ENCODE data around the gene VPS54.

VPS54 gene

DNA sequence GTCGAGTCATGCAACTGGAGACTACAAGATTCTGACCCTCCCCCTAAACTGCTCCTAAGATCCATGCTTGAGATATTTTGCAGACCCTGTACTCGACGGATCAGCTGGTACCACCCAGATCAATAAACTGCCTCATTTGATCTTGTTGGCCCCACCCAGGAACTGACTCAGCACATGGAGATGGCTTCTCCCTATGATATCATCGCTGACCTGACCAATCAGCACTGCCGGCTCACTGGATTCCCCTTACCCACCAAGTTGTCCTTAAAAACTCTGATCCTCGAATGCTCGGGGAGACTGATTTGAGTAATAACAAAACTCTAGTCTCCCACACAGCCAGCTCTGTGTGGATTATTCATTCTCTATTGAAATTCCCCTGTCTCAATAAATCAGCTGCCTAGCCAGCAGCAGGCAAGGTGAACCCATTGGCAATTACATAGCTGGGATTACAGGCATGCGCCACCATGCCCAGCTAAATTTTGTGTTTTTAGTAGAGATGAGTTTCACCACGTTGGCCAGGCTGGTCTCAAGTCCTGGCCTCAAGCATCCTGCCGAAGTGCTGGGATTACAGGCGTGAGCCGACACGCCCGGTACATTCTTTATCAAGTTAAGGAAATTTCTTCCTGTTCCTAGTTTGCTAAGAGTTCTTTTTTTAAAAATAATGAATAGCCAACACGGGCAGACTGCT lies 43.6 kb downstream of the VPS54 start:
- TF ChIP-seq SIN3A (IDR thresholded peaks at IDR 0.05; ENCODE audit: borderline replicate concordance, insufficient read depth, low read length) (no peak), TAF1 (IDR thresholded peaks at IDR 0.05; ENCODE audit: borderline replicate concordance, insufficient read depth, low read length) (no peak), FOXP2 (optimal IDR thresholded peaks at IDR 0.05; ENCODE audit: borderline replicate concordance, extremely low read depth, extremely low read length, insufficient read depth) (no peak), POLR2AphosphoS5 (IDR thresholded peaks at IDR 0.05; ENCODE audit: low read depth, low read length) (no peak)
- TF ChIP-seq, protein P1, sequence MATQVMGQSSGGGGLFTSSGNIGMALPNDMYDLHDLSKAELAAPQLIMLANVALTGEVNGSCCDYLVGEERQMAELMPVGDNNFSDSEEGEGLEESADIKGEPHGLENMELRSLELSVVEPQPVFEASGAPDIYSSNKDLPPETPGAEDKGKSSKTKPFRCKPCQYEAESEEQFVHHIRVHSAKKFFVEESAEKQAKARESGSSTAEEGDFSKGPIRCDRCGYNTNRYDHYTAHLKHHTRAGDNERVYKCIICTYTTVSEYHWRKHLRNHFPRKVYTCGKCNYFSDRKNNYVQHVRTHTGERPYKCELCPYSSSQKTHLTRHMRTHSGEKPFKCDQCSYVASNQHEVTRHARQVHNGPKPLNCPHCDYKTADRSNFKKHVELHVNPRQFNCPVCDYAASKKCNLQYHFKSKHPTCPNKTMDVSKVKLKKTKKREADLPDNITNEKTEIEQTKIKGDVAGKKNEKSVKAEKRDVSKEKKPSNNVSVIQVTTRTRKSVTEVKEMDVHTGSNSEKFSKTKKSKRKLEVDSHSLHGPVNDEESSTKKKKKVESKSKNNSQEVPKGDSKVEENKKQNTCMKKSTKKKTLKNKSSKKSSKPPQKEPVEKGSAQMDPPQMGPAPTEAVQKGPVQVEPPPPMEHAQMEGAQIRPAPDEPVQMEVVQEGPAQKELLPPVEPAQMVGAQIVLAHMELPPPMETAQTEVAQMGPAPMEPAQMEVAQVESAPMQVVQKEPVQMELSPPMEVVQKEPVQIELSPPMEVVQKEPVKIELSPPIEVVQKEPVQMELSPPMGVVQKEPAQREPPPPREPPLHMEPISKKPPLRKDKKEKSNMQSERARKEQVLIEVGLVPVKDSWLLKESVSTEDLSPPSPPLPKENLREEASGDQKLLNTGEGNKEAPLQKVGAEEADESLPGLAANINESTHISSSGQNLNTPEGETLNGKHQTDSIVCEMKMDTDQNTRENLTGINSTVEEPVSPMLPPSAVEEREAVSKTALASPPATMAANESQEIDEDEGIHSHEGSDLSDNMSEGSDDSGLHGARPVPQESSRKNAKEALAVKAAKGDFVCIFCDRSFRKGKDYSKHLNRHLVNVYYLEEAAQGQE (IDR thresholded peaks at IDR 0.05; ENCODE audit: insufficient read depth in 1 of 2, low read depth in 2 of 2, low read length in 2 of 2), result no peak

DNA sequence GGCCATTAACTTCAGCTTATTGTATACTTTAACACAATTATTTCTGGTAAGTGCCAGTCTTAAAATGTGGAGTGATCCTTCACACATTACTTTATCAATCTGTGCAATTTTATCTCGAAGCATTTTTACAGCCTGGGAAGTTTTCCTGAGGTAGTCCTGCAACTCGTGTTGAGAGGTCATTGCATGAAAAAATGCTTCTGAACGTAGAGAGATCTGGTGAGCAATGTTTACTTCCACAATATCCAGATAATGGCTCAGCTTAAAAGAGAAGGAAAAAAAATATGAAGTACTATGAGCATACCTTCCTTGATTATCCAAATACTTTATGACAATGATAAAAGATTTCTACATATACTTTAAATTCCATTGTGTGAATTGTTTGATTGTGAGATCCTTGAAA lies 57.0 kb downstream of the VPS54 start:
- no peak for TF ChIP-seq FOXP2 (optimal IDR thresholded peaks at IDR 0.05; ENCODE audit: borderline replicate concordance, extremely low read depth, extremely low read length, insufficient read depth)
- no peak for TF ChIP-seq TAF1 (IDR thresholded peaks at IDR 0.05; ENCODE audit: borderline replicate concordance, insufficient read depth, low read length)
- TF ChIP-seq, protein P1 (IDR thresholded peaks at IDR 0.05; ENCODE audit: insufficient read depth in 1 of 2, low read depth in 2 of 2, low read length in 2 of 2), result no peak
- TF ChIP-seq POLR2AphosphoS5 (IDR thresholded peaks at IDR 0.05; ENCODE audit: low read depth, low read length), result no peak
- TF ChIP-seq SIN3A (IDR thresholded peaks at IDR 0.05; ENCODE audit: borderline replicate concordance, insufficient read depth, low read length), result no peak

DNA sequence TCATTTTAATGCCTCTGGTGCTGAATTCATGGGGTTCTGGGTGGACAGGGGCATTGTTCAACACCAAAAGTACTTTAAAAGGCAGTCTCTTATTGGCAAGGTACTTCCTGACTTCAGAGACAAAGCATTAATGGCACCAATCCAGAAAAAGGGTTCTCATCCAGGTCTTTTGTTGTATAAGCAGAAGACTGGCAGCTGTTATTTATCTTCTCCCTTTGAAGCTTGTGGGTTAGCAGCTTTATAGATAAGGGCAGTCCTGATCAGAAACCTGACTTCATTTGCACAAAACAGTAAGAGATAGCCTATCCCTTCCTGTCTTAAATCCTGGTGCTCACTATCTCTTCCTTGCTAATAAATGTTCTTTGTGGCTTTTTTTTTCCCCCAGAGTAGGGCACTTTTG lies 68.8 kb downstream of the VPS54 start:
- TF ChIP-seq SIN3A (IDR thresholded peaks at IDR 0.05; ENCODE audit: borderline replicate concordance, insufficient read depth, low read length) (no peak), POLR2AphosphoS5 (IDR thresholded peaks at IDR 0.05; ENCODE audit: low read depth, low read length) (no peak), FOXP2 (optimal IDR thresholded peaks at IDR 0.05; ENCODE audit: borderline replicate concordance, extremely low read depth, extremely low read length, insufficient read depth) (no peak), TAF1 (IDR thresholded peaks at IDR 0.05; ENCODE audit: borderline replicate concordance, insufficient read depth, low read length) (no peak)
- TF ChIP-seq, protein P1 (IDR thresholded peaks at IDR 0.05; ENCODE audit: insufficient read depth in 1 of 2, low read depth in 2 of 2, low read length in 2 of 2), result no peak

DNA sequence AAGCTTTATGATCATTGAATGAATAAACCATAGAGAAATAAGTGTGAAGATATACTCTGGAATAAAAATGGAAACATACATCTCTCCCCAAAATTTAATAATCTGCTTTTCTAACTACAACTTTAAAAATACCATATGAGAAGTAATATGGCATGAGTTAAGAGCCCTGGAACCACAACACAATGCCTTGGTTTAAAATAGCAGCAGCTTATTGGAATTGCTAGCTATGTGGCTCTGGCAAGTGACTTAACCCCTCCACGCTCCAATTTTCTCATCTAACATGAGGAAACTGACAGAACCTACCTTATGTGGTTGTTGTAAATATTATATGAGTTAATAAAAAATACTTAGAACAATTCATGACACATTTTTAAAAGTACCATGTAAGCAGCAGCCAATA lies 76.4 kb downstream of the VPS54 start:
- TF ChIP-seq TAF1 (IDR thresholded peaks at IDR 0.05; ENCODE audit: borderline replicate concordance, insufficient read depth, low read length), result no peak
- TF ChIP-seq, protein P1 (IDR thresholded peaks at IDR 0.05; ENCODE audit: insufficient read depth in 1 of 2, low read depth in 2 of 2, low read length in 2 of 2), result no peak
- no peak for TF ChIP-seq FOXP2 (optimal IDR thresholded peaks at IDR 0.05; ENCODE audit: borderline replicate concordance, extremely low read depth, extremely low read length, insufficient read depth)
- no peak for TF ChIP-seq SIN3A (IDR thresholded peaks at IDR 0.05; ENCODE audit: borderline replicate concordance, insufficient read depth, low read length)
- no peak for TF ChIP-seq POLR2AphosphoS5 (IDR thresholded peaks at IDR 0.05; ENCODE audit: low read depth, low read length)
